Upper lobe of left lung (tissue), 6 donors: ENCODE results near the gene RNF222. TPM values are rescaled to one million over a fixed set of nuclear protein-coding genes. Genes with fewer than 3 reads are reported as not detected.

ENCODE experiments used
- ATAC-seq, 2 donors: fragments of 200-7000 bp; cut with Tn5 transposase; one replicate each; pipeline ENCODE4 v1.9.1; 2022; ENCODE audit warnings: mild to moderate bottlenecking in 2 of 2, moderate library complexity in 2 of 2; ENCODE audit not compliant: low FRiP score in 2 of 2
- DNase-seq, 2 donors: peaks; one replicate each; pipeline ENCODE4 v3.0.0-alpha.2; 2019 to 2020
- H3K27ac ChIP-seq, 4 donors: fragments of 200-600 bp; sonication (generic); one replicate each; pipeline ENCODE4 v1.5.1; 2016 to 2019
- H3K27me3 ChIP-seq, 4 donors: fragments of 200-600 bp; sonication (generic); one replicate each; pipeline ENCODE4 v1.5.1; 2017 to 2019
- H3K36me3 ChIP-seq, 4 donors: fragments of 200-600 bp; sonication (generic); one replicate each; pipeline ENCODE4 v1.5.1; 2016 to 2019
- H3K4me1 ChIP-seq, 4 donors: fragments of 200-600 bp; sonication (generic); one replicate each; pipeline ENCODE4 v1.5.1; 2018 to 2019
- H3K4me3 ChIP-seq, 4 donors: fragments of 200-600 bp; sonication (generic); one replicate each; pipeline ENCODE4 v1.5.1; 2017 to 2019; ENCODE audit warnings: mild to moderate bottlenecking in 2 of 4, moderate library complexity in 1 of 4
- H3K9me3 ChIP-seq, 4 donors: fragments of 200-600 bp; sonication (generic); one replicate each; pipeline ENCODE4 v1.5.1; 2018 to 2019
- EP300 ChIP-seq, 4 donors: sonication (generic); formaldehyde crosslinking; IDR thresholded peaks; one replicate each; pipeline ENCODE4 v1.5.1; 2017; ENCODE audit warnings: antibody characterized with exemption in 4 of 4, control low read depth in 2 of 4
- POLR2A ChIP-seq, 4 donors: fragments of 450-650 bp; IDR thresholded peaks; one replicate each; pipeline ENCODE4 v1.5.1; 2016 to 2017; ENCODE audit warnings: antibody characterized with exemption in 4 of 4, mild to moderate bottlenecking in 2 of 4
- POLR2AphosphoS5 ChIP-seq, 2 donors: sonication (generic); formaldehyde crosslinking; IDR thresholded peaks; one replicate each; pipeline ENCODE4 v1.5.1; 2017; ENCODE audit warnings: antibody characterized with exemption in 2 of 2
- WGBS, 2 donors: methylation state at CpG; one replicate each; pipeline ENCODE4 v1.1.5; 2017 to 2018; 5-methylcytosine and 5-hydroxymethylcytosine counted together
- total RNA-seq, 6 donors: library from RNA; depleted of rRNA in 4 of 6; stranded (reverse); fragments of >200 nt in 4 of 6; gene quantifications; one replicate each; pipeline versions ENCODE4 v1.1.0 to v1.2.1, GENCODE V29; 2016 to 2021
- TF ChIP-seq, protein P1 (sequence below), 6 experiments: fragments of 450-650 bp in 4 of 6; fragments of 200-600 bp in 2 of 6; sonication (generic) in 2 of 6; IDR thresholded peaks; one replicate each; pipeline ENCODE4 v1.5.1; 2016 to 2019; ENCODE audit warnings: antibody characterized with exemption in 6 of 6
- donor health status: DM: no; HTN: no; CAD: no; lungs with moderate emphysema.
- donor health status: DM: no; HTN: yes; CAD: no; lungs with severe emphysema.

Gene RNF222
- total RNA-seq, 6 donors from 2014 or later = not detected

DNA sequence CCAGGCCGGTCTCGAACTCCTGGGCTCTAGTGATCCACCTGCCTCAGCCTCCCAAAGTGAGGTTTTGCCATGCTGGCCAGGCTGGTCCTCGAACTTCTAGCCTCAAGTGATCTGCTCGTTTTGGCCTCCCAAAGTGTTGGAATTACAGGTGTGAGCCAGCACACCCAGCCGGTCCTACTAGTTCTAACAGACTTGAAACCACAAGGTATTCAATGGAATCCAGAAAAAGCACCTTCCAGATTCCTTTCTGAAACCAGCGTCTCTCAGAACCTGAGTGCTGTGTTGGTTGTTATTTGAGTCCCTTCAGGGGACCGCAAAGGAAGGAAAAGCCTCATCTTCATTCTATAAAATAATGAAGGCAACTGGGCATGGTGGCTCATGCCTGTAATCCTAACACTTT lies 25.2 kb downstream of the RNF222 start:
- ATAC-seq = no peak
- Histone ChIP-seq H3K36me3 (peaks cover 4 to 34% (median 15%) of the 10 kb centered on the region in 4 donors), H3K4me1 (peaks cover 15 to 21% (median 19%) of the 10 kb centered on the region in 4 donors), H3K4me3 (no peak overlapping the region), H3K9me3 (no peaks in the 10 kb centered on the region), H3K27ac (no peak overlapping the region), H3K27me3 (no peaks in the 10 kb centered on the region)
- DNase-seq = no peak
- no peak for TF ChIP-seq POLR2AphosphoS5 (IDR thresholded peaks at IDR 0.05)
- no peak for TF ChIP-seq POLR2A (IDR thresholded peaks at IDR 0.05)
- TF ChIP-seq, protein P1, sequence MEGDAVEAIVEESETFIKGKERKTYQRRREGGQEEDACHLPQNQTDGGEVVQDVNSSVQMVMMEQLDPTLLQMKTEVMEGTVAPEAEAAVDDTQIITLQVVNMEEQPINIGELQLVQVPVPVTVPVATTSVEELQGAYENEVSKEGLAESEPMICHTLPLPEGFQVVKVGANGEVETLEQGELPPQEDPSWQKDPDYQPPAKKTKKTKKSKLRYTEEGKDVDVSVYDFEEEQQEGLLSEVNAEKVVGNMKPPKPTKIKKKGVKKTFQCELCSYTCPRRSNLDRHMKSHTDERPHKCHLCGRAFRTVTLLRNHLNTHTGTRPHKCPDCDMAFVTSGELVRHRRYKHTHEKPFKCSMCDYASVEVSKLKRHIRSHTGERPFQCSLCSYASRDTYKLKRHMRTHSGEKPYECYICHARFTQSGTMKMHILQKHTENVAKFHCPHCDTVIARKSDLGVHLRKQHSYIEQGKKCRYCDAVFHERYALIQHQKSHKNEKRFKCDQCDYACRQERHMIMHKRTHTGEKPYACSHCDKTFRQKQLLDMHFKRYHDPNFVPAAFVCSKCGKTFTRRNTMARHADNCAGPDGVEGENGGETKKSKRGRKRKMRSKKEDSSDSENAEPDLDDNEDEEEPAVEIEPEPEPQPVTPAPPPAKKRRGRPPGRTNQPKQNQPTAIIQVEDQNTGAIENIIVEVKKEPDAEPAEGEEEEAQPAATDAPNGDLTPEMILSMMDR (IDR thresholded peaks at IDR 0.05) = no peak
- TF ChIP-seq EP300 (IDR thresholded peaks at IDR 0.05) = no peak
- WGBS, 2 donors = 81 to 87% methylated on average over 7 of the region's 7 CpGs

DNA sequence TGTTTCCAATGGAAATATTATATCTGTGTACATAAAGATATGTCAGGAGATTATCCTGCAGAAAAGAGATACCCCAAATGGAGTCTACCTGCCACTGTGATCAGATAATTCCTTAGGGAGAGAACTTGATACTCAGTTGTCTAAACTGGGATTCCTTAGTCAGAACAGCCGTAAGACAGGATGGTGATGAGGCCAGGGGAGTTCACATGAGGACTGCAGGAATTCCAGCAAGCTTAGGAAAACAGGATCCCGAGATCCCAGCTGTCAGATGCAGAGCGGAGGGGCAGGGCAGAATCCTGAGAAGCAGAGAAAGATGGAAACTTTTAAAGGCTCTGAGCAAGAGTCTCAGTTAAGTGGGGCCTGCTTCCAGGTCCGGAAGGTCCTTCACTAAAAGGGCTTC lies 25.8 kb downstream of the RNF222 start:
- no peak overlapping the region for H3K27ac ChIP-seq
- TF ChIP-seq EP300 (IDR thresholded peaks at IDR 0.05) = no peak
- TF ChIP-seq, protein P1 (IDR thresholded peaks at IDR 0.05) = no peak
- no peak for TF ChIP-seq POLR2AphosphoS5 (IDR thresholded peaks at IDR 0.05)
- TF ChIP-seq POLR2A (IDR thresholded peaks at IDR 0.05) = no peak
- peaks cover 4 to 28% (median 9%) of the 10 kb centered on the region in 4 donors for H3K36me3 ChIP-seq
- ATAC-seq (no peak), DNase-seq (no peak)
- 62 to 80% methylated on average over 4 of the region's 4 CpGs for WGBS, 2 donors
- H3K4me3 ChIP-seq = no peak overlapping the region
- H3K27me3 ChIP-seq = no peaks in the 10 kb centered on the region
- no peaks in the 10 kb centered on the region for H3K9me3 ChIP-seq
- peaks cover 11 to 16% (median 15%) of the 10 kb centered on the region in 4 donors for H3K4me1 ChIP-seq

DNA sequence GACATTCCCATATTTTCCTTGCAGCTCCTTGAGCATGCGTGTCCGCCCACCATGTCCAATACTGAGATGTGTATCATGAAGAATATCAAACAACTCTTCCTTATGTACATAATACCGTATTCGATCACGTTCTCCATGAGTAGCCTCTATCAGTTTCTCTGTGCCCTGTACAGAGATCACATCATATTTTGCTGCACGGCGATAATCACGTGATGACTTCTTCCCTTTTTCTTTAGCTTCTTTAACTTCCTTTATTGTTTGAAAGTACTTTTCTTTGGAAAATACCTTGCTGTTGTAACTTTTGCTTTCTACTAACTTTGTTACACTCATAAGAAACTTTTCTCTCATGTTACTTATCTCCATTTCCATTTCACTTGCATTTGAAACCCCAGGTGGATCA lies 27.7 kb downstream of the RNF222 start:
- no peak overlapping the region for H3K27ac ChIP-seq
- ATAC-seq = no peak
- no peaks in the 10 kb centered on the region for H3K27me3 ChIP-seq
- peaks cover 4 to 28% (median 8%) of the 10 kb centered on the region in 4 donors for H3K36me3 ChIP-seq
- no peak for DNase-seq
- TF ChIP-seq, protein P1 (IDR thresholded peaks at IDR 0.05) = no peak
- TF ChIP-seq POLR2A (IDR thresholded peaks at IDR 0.05) (no peak), EP300 (IDR thresholded peaks at IDR 0.05) (no peak), POLR2AphosphoS5 (IDR thresholded peaks at IDR 0.05) (no peak)
- H3K9me3 ChIP-seq = no peaks in the 10 kb centered on the region
- H3K4me1 ChIP-seq = peaks cover 4 to 9% (median 7%) of the 10 kb centered on the region in 4 donors
- no peak overlapping the region for H3K4me3 ChIP-seq
- WGBS, 2 donors = 79 to 83% methylated on average over 8 of the region's 8 CpGs

DNA sequence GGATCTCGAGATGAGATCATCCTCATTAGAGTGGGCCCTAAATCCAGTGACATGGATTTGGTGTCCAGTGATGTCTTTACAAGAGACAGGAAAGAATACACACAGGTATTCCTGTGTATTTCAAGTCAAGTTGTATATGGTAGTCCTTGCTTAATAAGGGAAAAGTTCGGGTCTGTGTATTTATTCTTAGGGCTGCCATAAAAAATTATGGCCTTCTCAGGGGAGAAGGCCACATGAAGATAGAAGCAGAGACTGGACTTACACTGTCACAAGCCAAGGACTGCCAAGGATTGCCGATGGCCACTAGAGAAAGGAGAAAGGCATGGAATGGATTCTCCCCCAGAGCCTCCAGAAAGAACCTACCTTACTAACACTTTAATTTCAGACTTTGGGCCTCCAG lies 29.4 kb downstream of the RNF222 start:
- ATAC-seq = no peak
- H3K27ac ChIP-seq = no peak overlapping the region
- TF ChIP-seq POLR2A (IDR thresholded peaks at IDR 0.05) = no peak
- no peak for TF ChIP-seq POLR2AphosphoS5 (IDR thresholded peaks at IDR 0.05)
- no peak for TF ChIP-seq EP300 (IDR thresholded peaks at IDR 0.05)
- TF ChIP-seq, protein P1 (IDR thresholded peaks at IDR 0.05) = no peak

GRCh38 chr17:8366231-8366630 lies 31.4 kb downstream of the RNF222 start:
- Histone ChIP-seq H3K4me1 (peaks cover 7 to 16% (median 7%) of the 10 kb centered on the region in 4 donors), H3K36me3 (peaks cover 4 to 25% (median 8%) of the 10 kb centered on the region in 4 donors), H3K4me3 (no peak overlapping the region), H3K27ac (peak overlapping the region in 1 of 4 donors; percentile 13), H3K9me3 (no peaks in the 10 kb centered on the region), H3K27me3 (no peaks in the 10 kb centered on the region)
- TF ChIP-seq POLR2A (IDR thresholded peaks at IDR 0.05) (no peak), EP300 (IDR thresholded peaks at IDR 0.05) (peak in 2 of 4 donors; percentile 33 to 34), POLR2AphosphoS5 (IDR thresholded peaks at IDR 0.05) (peak in 1 of 2 donors; percentile 59)
- TF ChIP-seq, protein P1 (IDR thresholded peaks at IDR 0.05) = no peak
- WGBS, 2 donors = 46 to 60% methylated on average over 2 of the region's 2 CpGs
- ATAC-seq (peak in 1 of 2 donors; percentile 73), DNase-seq (no peak)

More for the DNA sequence above, 29.4 kb downstream of the RNF222 start:
- Histone ChIP-seq H3K4me3 (no peak overlapping the region), H3K4me1 (peaks cover 4 to 9% (median 7%) of the 10 kb centered on the region in 4 donors), H3K36me3 (peaks cover 4 to 28% (median 8%) of the 10 kb centered on the region in 4 donors), H3K27me3 (no peaks in the 10 kb centered on the region), H3K9me3 (no peaks in the 10 kb centered on the region)
- no peak for DNase-seq
- 94 to 95% methylated on average over 3 of the region's 3 CpGs for WGBS, 2 donors
